Measurements from ENCODE around the gene GPR107.

The GPR107 gene

DNA sequence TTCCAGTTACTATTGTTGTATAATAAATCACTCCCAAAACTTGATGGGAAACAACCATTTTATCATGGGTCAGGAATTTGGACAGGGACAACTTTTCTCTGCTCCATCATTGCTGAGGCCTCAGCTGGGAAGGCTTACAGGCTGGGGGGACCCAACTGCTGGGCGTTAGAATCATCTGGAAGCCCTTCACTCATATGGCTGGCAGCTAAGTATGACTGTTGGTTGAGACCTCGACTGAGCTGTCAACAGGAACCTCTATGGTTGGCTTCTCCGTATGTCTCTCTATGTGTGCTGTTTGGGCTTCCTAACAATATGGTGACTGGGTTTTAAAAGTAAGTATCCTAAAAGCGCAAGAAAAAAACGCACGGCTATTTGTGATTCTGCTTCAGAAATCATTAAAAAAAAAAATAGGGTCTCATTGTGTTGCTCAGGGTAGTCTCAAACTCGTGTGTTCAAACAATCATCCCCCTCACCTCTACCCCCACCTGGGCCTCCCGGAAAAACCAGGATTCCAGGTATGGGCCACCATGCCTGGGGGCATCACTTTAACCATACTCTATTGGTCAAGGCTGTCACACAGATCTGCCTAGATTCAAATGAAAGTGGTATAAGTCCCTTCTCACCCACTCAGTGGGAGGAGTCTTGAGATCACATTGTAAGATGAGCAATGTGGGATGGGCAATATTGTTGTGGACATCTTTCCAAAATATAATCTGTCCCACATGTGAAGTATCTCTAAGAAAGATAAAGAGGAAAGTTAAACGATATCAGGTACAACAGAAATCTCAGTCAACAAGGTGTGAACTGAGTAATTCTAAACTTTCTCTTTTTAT is 26.0 kb upstream of the GPR107 start:
- no peak for DNase-seq (ENCODE audit: low read depth, low spot score)

DNA sequence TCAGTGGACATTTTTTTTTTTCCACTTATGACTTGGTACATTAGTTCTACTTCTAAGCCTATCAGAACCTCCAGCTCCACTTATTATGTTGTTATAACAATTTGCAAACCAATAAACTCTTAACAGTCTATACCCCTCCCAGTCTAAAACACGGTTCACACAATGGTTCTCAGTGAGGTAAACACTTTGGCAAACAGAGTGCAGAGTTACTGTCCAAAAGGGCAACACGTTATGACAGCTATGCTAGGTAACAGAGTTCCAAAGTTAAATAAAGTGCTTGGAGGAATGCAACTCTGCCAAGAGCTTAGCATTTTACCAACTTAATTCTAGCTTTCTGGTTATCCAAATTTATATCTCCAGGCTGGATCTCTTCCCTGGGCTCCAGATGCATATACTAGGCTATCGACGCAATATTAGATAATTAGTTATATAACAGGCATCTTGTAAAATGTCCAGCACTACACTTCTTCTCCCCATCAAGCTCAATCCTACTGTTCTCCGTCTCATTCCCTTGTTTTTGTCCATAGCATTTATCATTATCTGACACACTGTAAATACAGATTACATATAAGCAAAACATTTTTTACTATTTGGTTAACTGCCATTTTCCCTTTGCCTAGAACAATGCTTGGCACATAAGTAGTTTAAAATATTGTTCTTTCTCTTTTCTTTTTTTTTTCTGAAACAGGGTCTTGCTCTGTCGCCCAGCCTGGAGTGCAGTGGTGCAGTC is 25.0 kb upstream of the GPR107 start:
- DNase-seq (ENCODE audit: low read depth, low spot score) = no peak

DNA sequence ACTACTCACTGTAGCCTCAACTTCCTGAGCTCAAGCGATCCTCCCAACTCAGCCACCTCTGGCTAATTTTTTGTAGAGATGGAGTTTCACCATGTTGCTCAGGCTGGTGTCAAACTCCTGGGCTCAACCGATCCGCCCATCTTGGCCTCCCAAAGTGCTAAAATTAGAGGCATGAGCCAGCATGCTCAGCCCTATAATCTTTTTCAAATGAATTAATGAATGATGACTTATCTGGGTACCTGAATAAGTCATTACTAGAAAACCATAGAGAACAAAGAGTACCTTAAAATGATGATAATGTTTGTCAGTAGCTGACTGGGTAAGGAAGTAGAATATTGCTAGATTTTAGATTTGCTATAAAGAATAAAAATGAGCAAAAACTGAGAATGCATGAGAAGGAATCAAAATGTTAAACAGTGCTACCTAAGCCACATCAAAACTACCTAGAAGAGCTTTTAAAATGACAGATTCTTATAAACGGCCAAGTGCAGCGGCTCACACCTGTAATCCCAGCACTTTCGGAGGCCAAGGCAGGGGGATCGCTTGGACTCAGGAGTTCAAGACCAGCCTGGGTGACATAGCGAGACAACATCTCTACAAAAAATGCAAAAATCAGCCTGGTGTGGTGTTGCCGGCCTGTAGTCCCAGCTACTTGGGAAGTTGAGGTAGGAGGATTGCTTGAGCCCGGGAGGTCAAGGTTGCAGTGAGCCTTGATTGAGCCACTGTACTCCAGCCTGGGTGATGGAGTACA is 24.3 kb upstream of the GPR107 start:
- no peak for DNase-seq (ENCODE audit: low read depth, low spot score)

- DNase-seq (ENCODE audit: low read depth, low spot score) = no peak
Measured at GRCh38 chr9:130030651-130031127, 23.0 kb upstream of the GPR107 start.

DNA sequence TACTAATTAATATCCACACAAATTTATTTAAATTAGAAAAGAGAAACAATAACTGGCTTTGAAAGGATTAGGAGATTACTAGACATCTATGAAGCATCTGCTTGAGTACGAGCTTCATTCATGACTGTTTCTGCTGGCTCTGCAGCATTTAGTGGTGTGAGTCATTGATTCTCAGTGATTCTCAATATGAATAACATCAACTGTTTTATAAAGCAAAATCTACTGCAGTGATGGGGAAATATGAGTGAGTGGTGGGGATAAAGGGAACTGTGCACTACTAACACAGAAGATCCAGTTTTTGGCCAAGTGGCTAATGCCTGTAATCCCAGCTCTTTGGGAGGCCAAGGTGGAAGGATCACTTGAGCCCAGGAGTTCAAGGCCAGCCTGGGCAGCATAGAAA is 19.1 kb upstream of the GPR107 start:
- DNase-seq (ENCODE audit: low read depth, low spot score) = no peak

- no peak for DNase-seq (ENCODE audit: low read depth, low spot score)
Measured at GRCh38 chr9:130036099-130036498, 17.6 kb upstream of the GPR107 start.

- DNase-seq (ENCODE audit: low read depth, low spot score) = no peak
Measured at GRCh38 chr9:130039528-130040147, 14.1 kb upstream of the GPR107 start.

DNA sequence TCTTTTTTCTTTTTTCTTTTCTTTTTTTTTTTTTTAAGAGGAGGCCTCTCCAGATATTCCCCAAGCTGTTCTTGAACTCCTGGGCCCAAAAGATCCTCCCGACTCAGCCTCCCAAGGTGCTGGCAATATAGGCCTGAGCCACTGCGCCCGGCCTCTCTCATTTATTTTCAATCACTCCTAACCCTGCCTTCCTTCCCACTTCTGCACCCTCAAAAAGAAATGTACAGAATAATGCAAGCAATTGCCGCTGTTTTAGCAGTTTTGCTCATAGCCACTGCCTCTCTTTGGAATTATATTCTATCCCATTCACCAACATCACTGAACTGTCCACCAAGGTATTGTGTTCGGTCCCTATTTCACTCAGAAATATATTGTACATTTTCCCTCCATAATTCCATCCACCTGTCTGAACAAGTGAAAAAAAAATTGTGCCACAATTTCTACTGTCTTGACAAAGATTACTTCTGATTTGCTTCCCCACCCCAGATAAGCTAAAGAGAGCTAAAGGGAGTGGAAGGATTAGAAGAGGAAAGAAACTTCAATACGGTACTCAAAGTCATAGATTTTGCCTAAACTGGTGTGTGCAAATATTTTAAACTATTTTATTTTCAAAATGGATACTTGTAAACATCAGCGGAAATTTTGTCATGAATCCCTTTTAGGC is 12.6 kb upstream of the GPR107 start:
- no peak for DNase-seq (ENCODE audit: low read depth, low spot score)

DNA sequence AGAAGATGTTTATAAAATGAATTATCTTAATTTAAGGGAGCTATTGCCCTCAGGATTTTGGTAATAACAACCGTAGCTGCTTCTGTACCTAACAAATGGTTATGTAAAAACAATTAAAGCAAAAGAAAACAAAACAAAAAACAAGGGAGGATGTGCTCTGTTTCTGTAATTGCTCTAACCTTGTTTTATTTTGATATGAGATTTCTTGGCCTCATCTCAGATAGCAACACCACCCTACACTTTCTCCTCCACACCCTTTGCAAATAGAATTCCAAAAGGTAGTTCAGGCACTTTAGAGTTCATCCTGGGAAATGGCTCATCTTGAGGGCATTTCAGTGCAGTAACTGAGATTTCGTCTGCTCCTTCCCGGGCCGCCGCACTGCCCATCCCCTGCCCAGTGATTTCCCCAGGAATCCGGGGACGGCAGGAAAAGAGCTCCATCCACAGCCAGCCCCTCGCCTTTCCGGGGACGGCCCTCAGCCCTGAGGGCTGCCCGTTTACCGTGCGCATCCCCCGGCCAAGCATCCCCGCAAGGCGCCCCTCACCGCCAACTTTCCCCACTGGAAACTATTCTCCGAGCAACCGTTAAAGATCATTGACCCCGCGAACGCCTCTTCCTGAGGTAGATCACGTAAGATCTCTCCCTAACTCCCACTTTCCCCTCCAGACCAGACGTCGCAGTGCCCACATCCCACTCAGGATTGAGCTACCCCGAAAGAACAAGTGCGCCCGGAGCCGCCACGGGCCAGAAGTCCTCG is 11.9 kb upstream of the GPR107 start:
- no peak for DNase-seq (ENCODE audit: low read depth, low spot score)

- no peak for DNase-seq (ENCODE audit: low read depth, low spot score)
Measured at GRCh38 chr9:130042406-130042884, 11.3 kb upstream of the GPR107 start.

GRCh38 chr9:130042885-130043653 is 10.6 kb upstream of the GPR107 start, which contains the start of gene FNBP1:
Gene FNBP1 (minus strand): TSS chr9:130043189. CDS start chr9:130042975, 214 bp downstream.
- peak; percentile 64 for DNase-seq (ENCODE audit: low read depth, low spot score)

DNA sequence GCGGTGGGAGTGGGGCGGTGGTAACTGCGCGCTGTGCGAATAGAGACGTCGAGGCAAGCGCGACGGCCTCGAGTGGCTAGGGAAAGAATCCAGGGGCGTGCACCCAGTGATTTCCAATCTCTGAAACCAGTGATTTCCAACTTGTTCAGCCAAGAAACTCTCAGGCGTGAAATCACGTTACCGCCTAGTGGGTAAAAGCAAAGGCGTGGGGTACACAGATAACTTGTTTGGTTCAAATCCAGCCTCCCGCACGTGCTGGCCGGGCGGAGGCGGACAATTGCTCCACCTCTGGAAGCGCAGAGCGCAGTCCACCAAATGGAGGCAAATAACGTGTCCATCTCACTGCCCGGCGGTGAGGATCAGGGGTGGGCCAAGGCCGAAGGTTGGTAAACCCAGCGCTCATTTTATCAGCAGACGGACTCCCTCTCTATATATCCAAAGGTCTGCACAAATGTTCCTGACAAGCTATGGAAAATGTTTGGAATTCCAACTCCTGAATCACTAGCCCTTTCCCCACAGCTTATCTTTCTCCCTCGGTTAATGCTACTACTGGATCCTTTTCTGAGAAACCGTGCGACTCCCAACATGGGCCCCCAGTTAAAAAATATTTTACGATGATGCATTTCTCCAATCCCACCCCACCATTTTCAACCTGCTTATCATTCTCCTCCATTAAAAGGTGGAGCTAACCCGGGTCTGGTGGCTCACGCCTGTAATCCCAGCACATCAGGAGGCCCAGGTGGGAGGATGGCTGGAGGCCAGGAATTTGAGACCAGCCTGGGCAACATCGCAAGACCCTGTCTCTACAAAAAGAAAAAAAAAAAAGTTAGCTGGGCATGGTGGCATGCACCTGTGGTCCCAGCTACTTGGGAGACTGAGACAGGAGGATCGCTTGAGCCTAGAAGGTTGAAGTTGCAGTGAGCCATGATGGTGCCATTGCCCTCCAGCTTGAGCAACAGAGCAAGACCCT is 9.8 kb upstream of the GPR107 start:
- DNase-seq (ENCODE audit: low read depth, low spot score) = no peak

GRCh38 chr9:130045725-130046450 is 7.8 kb upstream of the GPR107 start:
- no peak for DNase-seq (ENCODE audit: low read depth, low spot score)

GRCh38 chr9:130049431-130050210 is 4.1 kb upstream of the GPR107 start:
- no peak for DNase-seq (ENCODE audit: low read depth, low spot score)

GRCh38 chr9:130050462-130050861 is 3.2 kb upstream of the GPR107 start:
- no peak for DNase-seq (ENCODE audit: low read depth, low spot score)

- no peak for DNase-seq (ENCODE audit: low read depth, low spot score)
Measured at GRCh38 chr9:130051855-130052254, 1.9 kb upstream of the GPR107 start.

GRCh38 chr9:130053109-130053503 is 600 bp upstream of the GPR107 start:
- DNase-seq (ENCODE audit: low read depth, low spot score) = no peak
